ENCODE data around the gene UBE2F. TPM values are rescaled to one million over a fixed set of nuclear protein-coding genes. Genes with fewer than 3 reads are reported as not detected.
A peak's percentile ranks its signal among the peaks of the same experiment; 100 is the strongest.

UBE2F gene
- total RNA-seq, 3 donors from 2014 or later: 62.6 to 66.9 (median 64.0) TPM

DNA sequence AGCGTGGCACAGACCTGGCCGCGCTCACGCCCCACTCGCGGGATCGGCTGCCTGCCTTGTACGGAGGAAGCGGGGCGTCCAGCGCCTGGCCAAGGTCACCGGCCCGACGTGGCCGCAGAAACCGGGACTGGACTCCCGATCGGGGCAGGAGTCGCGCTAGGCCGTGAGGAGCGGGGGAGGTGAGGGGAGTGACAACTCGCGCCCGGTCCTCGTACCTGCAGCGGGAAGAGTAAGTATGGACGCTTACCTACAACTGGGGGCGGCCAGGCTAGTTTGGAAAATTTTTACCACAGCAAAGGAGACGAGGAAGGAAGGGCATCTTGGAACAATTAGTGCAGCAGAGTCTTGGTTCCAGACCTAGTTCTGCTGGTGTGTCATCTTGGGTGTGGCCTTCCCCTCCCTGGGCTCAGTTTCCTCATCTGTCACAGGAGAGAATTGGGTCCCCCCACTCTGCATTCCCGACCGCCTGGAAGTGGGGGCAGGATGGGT lies 693 bp downstream of the UBE2F start:
- peak in 1 of 2 donors; percentile 19 for DNase-seq (ENCODE audit: low spot score in 2 of 2)

GRCh38 chr2:237968048-237968862 lies 1.4 kb downstream of the UBE2F start:
- no peaks in the 10 kb centered on the region for H3K36me3 ChIP-seq
- no peaks in the 10 kb centered on the region for H3K9me3 ChIP-seq
- intact Hi-C loops (cut with DNase I; ENCODE audit: low total_unique reads): no loop called here
- H3K27ac ChIP-seq: peak overlapping the region; percentile 48
- no peaks in the 10 kb centered on the region for H3K27me3 ChIP-seq
- DNase-seq (ENCODE audit: low spot score in 2 of 2): no peak
- H3K4me3 ChIP-seq: peak overlapping the region; percentile 71 to 87 (median 75)
- H3K4me1 ChIP-seq: peaks cover 8 to 9% of the 10 kb centered on the region in 2 donors
- TF ChIP-seq CTCF (IDR thresholded peaks at IDR 0.05) (no peak), POLR2AphosphoS5 (IDR thresholded peaks at IDR 0.05) (peak in 1 of 3 donors; percentile 15), POLR2A (IDR thresholded peaks at IDR 0.05) (no peak)

More for the DNA sequence above, 693 bp downstream of the UBE2F start:
- no peaks in the 10 kb centered on the region for H3K36me3 ChIP-seq
- H3K27me3 ChIP-seq: no peaks in the 10 kb centered on the region
- H3K9me3 ChIP-seq: peaks cover 0 to 3% of the 10 kb centered on the region in 2 donors
- TF ChIP-seq POLR2A (IDR thresholded peaks at IDR 0.05): no peak
- no peak for TF ChIP-seq POLR2AphosphoS5 (IDR thresholded peaks at IDR 0.05)
- no peak for TF ChIP-seq CTCF (IDR thresholded peaks at IDR 0.05)
- peak overlapping the region; percentile 48 to 78 for H3K27ac ChIP-seq
- peak overlapping the region; percentile 71 to 87 (median 75) for H3K4me3 ChIP-seq
- H3K4me1 ChIP-seq: peaks cover 8 to 9% of the 10 kb centered on the region in 2 donors
- intact Hi-C loops (cut with DNase I; ENCODE audit: low total_unique reads): no loop called here

GRCh38 chr2:237971661-237972060 lies 4.8 kb downstream of the UBE2F start:
- H3K4me3 ChIP-seq: no peak overlapping the region
- H3K27me3 ChIP-seq: no peaks in the 10 kb centered on the region
- TF ChIP-seq CTCF (IDR thresholded peaks at IDR 0.05): no peak
- TF ChIP-seq POLR2AphosphoS5 (IDR thresholded peaks at IDR 0.05): no peak
- TF ChIP-seq POLR2A (IDR thresholded peaks at IDR 0.05): no peak
- intact Hi-C loops (cut with DNase I; ENCODE audit: low total_unique reads): no loop called here
- H3K4me1 ChIP-seq: peaks cover 8 to 9% of the 10 kb centered on the region in 2 donors
- no peak for DNase-seq (ENCODE audit: low spot score in 2 of 2)
- H3K9me3 ChIP-seq: no peaks in the 10 kb centered on the region
- no peak overlapping the region for H3K27ac ChIP-seq
- H3K36me3 ChIP-seq: no peaks in the 10 kb centered on the region

DNA sequence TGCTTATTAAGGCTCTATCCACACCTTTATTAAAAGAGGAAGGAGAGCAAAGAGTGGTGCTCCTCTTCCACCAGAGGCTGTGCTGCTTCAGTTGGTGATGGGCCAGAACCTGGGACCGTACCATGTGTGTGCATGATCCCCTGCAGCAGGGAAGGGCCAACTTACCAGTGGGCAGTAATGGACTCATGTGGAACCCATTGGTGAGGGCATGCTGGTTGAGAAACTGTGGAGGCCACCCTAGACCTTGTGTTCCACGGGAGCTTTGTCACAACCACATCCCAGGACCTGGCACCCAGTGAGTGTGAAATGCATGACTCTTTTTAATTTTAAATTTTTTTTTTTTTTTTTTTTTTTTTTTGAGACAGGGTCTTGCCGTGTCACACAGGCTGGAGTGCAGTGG lies 5.4 kb downstream of the UBE2F start:
- Histone ChIP-seq H3K9me3 (no peaks in the 10 kb centered on the region), H3K4me3 (no peak overlapping the region), H3K36me3 (no peaks in the 10 kb centered on the region), H3K4me1 (peaks cover 8 to 9% of the 10 kb centered on the region in 2 donors), H3K27me3 (no peaks in the 10 kb centered on the region), H3K27ac (no peak overlapping the region)
- no peak for DNase-seq (ENCODE audit: low spot score in 2 of 2)
- no peak for TF ChIP-seq POLR2A (IDR thresholded peaks at IDR 0.05)
- TF ChIP-seq CTCF (IDR thresholded peaks at IDR 0.05): no peak
- no peak for TF ChIP-seq POLR2AphosphoS5 (IDR thresholded peaks at IDR 0.05)
- intact Hi-C loops (cut with DNase I; ENCODE audit: low total_unique reads): no loop called here

DNA sequence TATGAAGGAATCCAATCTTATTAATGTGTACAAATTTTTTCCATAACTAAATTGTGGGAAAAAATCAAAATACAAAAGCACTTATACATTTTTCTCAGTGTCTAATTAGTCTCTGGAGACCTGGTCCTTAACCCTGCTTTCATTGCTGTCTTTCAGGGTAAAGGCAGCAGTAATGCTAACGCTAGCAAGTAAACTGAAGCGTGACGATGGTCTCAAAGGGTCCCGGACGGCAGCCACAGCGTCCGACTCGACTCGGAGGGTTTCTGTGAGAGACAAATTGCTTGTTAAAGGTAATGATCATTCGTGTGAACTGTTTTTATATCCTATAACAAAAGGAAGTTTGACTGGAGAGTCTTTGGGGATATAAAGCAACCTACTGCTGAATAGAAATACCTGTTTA lies 6.1 kb downstream of the UBE2F start:
- Histone ChIP-seq H3K4me1 (peaks cover 4 to 6% of the 10 kb centered on the region in 2 donors), H3K27ac (no peak overlapping the region), H3K36me3 (no peaks in the 10 kb centered on the region), H3K4me3 (no peak overlapping the region), H3K9me3 (no peaks in the 10 kb centered on the region), H3K27me3 (no peaks in the 10 kb centered on the region)
- TF ChIP-seq CTCF (IDR thresholded peaks at IDR 0.05) (no peak), POLR2AphosphoS5 (IDR thresholded peaks at IDR 0.05) (no peak), POLR2A (IDR thresholded peaks at IDR 0.05) (no peak)
- no peak for DNase-seq (ENCODE audit: low spot score in 2 of 2)
- intact Hi-C loops (cut with DNase I; ENCODE audit: low total_unique reads): no loop called here

All from breast epithelium (tissue), 4 donors.